ENCODE results near the gene MUSK. TPM values are rescaled to one million over a fixed set of nuclear protein-coding genes. Genes with fewer than 3 reads are reported as not detected.

MUSK gene
- total RNA-seq, 1 donor from 2014 or later = 0.24 TPM

- Histone ChIP-seq H3K4me3 (no peak overlapping the region), H3K27ac (no peak overlapping the region), H3K36me3 (no peaks in the 10 kb centered on the region), H3K79me2 (ENCODE audit: low read depth) (no peaks in the 10 kb centered on the region), H4K20me1 (ENCODE audit: low read depth) (no peaks in the 10 kb centered on the region), H3K4me2 (no peak overlapping the region), H3K4me1 (no peaks in the 10 kb centered on the region), H3K27me3 (no peaks in the 10 kb centered on the region), H3F3A (ENCODE audit: low read depth) (no peaks in the 10 kb centered on the region), H3K9me3 (ENCODE audit: low read depth) (no peaks in the 10 kb centered on the region), H3K9ac (no peak overlapping the region), H2AFZ (replicated peaks) (no peak overlapping the region)
- no peak for DNase-seq (ENCODE audit: low spot score)
- H3K4me1 Mint-ChIP-seq = no peaks in the 10 kb centered on the region
- H3K9me3 Mint-ChIP-seq = peaks cover under 1% of the 10 kb centered on the region
- no peaks in the 10 kb centered on the region for H3K27me3 Mint-ChIP-seq (ENCODE audit: insufficient read depth, low read depth)
- no peaks in the 10 kb centered on the region for H3K36me3 Mint-ChIP-seq
- no peak overlapping the region for H3K27ac Mint-ChIP-seq
- H3K4me3 Mint-ChIP-seq = no peak overlapping the region
- TF ChIP-seq CTCF (IDR thresholded peaks at IDR 0.05) (no peak), EZH2 (IDR thresholded peaks at IDR 0.05) (no peak), EZH2phosphoT487 (IDR thresholded peaks at IDR 0.05) (no peak)
These were observed 140.0 kb downstream of the MUSK start for GRCh38 chr9:110808599-110808980.

- no peak for TF ChIP-seq CTCF (IDR thresholded peaks at IDR 0.05)
- TF ChIP-seq EZH2phosphoT487 (IDR thresholded peaks at IDR 0.05) = no peak
- no peak for TF ChIP-seq EZH2 (IDR thresholded peaks at IDR 0.05)
- Histone ChIP-seq H3K9ac (no peak overlapping the region), H3K4me2 (no peak overlapping the region), H3K36me3 (no peaks in the 10 kb centered on the region), H3F3A (ENCODE audit: low read depth) (no peaks in the 10 kb centered on the region), H4K20me1 (ENCODE audit: low read depth) (no peaks in the 10 kb centered on the region), H3K4me3 (no peak overlapping the region), H3K79me2 (ENCODE audit: low read depth) (no peaks in the 10 kb centered on the region), H3K4me1 (no peaks in the 10 kb centered on the region), H3K27ac (no peak overlapping the region), H2AFZ (replicated peaks) (no peak overlapping the region), H3K27me3 (no peaks in the 10 kb centered on the region), H3K9me3 (ENCODE audit: low read depth) (no peaks in the 10 kb centered on the region)
- H3K36me3 Mint-ChIP-seq = no peaks in the 10 kb centered on the region
- no peaks in the 10 kb centered on the region for H3K4me1 Mint-ChIP-seq
- H3K4me3 Mint-ChIP-seq = no peak overlapping the region
- peaks cover 2% of the 10 kb centered on the region for H3K27me3 Mint-ChIP-seq (ENCODE audit: insufficient read depth, low read depth)
- H3K27ac Mint-ChIP-seq = no peak overlapping the region
- DNase-seq (ENCODE audit: low spot score) = no peak
- H3K9me3 Mint-ChIP-seq = peaks cover 3% of the 10 kb centered on the region
These were observed 140.5 kb downstream of the MUSK start for GRCh38 chr9:110809038-110809595.

GRCh38 chr9:110810262-110810976 lies 141.8 kb downstream of the MUSK start:
- no peaks in the 10 kb centered on the region for H3K36me3 ChIP-seq
- H3K36me3 Mint-ChIP-seq = no peaks in the 10 kb centered on the region
- no peak for TF ChIP-seq EZH2phosphoT487 (IDR thresholded peaks at IDR 0.05)
- TF ChIP-seq CTCF (IDR thresholded peaks at IDR 0.05) = no peak
- no peak for TF ChIP-seq EZH2 (IDR thresholded peaks at IDR 0.05)
- no peak for DNase-seq (ENCODE audit: low spot score)
- no peaks in the 10 kb centered on the region for H3K4me1 Mint-ChIP-seq
- no peaks in the 10 kb centered on the region for H4K20me1 ChIP-seq (ENCODE audit: low read depth)
- H3K27me3 Mint-ChIP-seq (ENCODE audit: insufficient read depth, low read depth) = peaks cover 2% of the 10 kb centered on the region
- H3K4me2 ChIP-seq = no peak overlapping the region
- H3K4me3 Mint-ChIP-seq = no peak overlapping the region
- H3K27ac Mint-ChIP-seq = no peak overlapping the region
- H2AFZ ChIP-seq (replicated peaks) = no peak overlapping the region
- H3K9ac ChIP-seq = no peak overlapping the region
- no peak overlapping the region for H3K4me3 ChIP-seq
- no peaks in the 10 kb centered on the region for H3K9me3 ChIP-seq (ENCODE audit: low read depth)
- H3K4me1 ChIP-seq = no peaks in the 10 kb centered on the region
- no peaks in the 10 kb centered on the region for H3K27me3 ChIP-seq
- peaks cover 3% of the 10 kb centered on the region for H3K9me3 Mint-ChIP-seq
- no peaks in the 10 kb centered on the region for H3K79me2 ChIP-seq (ENCODE audit: low read depth)
- H3K27ac ChIP-seq = no peak overlapping the region
- H3F3A ChIP-seq (ENCODE audit: low read depth) = no peaks in the 10 kb centered on the region

Measured in neural progenitor cell (in vitro differentiated cells).